ENCODE data around the gene AIG1.
"Not testable (repeated sequence)": the region's sequence is repeated elsewhere in the genome, so short reads cannot be mapped to it uniquely, and the experiment has no call there.

The AIG1 gene

DNA sequence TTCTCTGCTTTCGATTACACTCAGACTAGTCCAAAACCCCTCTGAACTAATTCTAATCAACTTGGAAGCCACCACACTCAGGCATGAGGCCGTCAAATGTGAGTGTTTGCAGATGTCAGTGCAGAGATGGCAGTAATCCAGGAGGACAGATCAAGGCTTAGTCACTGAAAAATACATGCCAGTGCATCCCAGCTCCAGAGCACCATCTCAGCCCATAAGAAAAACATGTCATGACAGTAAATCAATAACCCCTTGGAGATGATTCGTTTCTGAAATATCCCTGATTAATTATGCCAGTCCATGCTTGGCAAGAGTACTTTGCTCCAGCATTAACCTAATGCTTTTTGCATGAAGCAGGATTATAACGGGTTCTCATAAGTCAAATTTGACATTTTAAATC is 210.3 kb downstream of the AIG1 start:
- DNase-seq (ENCODE audit: low spot score) = no peak

DNA sequence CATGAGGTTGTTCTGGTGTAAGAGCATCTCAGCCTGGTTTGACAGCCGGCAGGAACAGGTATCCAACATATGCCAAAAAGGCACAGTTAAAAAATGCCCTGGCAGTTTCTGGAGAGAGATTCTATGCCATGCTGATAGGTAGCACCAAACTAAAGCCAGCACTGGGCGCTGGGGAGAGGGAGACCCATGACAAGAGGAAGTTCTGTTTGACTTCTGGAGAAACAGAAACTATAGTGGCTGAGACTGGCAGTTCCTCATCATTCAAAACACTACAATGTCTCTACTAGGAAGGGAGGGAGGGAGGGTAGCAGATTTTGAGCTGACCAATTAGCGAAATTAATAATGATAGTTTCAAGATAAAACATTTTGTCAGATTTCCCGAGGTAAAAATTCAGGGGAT is 215.7 kb downstream of the AIG1 start:
- no peak for DNase-seq (ENCODE audit: low spot score)

DNA sequence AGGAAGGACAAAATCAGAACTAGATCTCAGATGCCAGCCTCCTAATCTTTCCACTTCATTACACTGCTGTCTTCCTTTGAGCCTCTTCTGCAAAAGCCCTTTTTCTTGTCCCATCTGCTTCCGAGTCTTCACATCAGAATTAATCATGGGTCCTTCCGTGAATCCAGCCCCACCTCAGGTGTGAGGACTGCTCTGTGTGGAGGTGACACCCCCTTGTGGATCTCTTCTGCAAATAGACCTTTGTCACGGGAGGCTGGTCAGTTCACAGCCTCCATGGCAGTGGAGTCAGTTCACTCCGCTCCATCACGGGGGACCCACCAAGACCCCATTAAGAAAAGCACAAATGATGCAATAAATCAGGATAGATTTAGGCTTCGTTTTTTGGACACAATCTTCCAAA is 218.7 kb downstream of the AIG1 start:
- no peak for DNase-seq (ENCODE audit: low spot score)

DNA sequence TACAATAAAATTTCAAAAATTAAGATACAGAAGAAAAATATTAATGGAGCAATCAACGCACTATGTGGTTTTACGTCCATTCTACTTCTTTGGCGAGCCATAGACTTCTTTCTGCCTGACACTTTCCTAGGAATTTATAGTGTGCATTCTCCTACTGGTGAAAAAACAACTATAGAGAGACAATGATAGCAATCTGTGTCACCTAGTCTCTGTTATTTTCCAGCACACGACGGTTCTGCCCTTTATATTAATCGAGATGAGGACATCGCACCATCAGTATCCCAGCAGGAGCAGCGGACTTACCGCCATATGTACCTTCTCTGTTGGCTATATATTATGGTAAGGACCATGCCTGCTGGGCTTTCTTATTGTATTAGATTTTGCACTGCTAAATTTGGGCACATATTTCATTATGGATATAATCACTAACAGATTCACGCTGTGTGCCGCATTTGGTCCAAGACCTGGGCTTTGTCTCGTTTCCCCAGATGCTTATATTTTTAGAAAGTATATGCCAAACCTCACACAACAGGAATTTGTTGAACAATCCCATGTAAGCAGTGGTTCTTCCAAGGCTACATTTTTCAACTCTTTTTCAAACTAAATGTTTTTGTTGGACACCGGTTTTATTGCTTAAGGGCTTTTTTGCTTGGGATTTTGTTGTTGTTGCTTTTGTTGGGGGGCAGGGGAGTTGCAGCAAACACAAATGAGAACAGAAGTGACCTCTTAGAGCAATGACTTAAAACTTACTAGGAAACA is 223.4 kb downstream of the AIG1 start:
- no peak for DNase-seq (ENCODE audit: low spot score)

DNA sequence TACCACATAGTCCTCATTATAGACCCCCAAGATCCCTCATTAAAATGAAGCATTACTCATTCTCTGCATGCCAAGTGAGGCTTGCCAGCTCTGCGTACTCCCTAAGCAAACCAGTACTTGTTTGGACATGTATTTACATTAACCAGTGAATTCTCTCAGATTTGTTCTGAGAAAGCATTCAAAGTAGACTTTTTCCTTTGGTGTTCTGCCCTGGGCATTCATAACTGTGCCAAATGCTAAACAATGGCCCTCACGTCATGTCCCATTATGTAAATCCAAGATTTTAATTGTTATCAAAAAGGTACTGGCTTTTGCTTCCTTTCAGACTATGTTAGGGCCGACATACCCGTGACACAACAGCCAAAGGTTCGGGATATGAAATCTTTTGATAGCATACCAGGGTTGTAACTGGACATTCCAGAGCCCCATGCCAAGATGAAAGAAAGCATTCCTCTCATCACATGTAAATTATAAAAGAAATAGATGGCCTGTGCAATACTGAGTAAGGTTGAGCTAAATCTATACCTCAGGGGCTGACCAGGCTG is 225.6 kb downstream of the AIG1 start:
- DNase-seq (ENCODE audit: low spot score) = no peak

DNA sequence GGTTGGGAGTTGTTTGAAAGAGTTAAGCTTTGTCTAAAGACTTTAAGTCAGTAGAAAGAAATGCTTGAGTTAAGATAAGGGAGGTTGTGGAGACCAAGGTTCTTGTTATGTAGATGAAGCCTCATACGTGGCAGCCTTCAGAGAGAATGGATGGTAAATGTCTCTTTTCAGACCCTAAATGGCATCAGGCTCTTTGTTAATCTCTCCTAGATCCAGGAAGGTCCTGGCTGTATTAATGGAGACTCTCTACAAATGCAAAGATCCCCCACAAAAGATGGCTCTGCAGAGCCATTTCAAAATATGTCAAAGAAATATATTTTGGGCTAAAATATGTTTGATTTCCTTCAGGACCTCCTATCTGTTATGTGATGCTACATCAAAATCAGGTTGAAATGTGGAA is 228.2 kb downstream of the AIG1 start:
- no peak for DNase-seq (ENCODE audit: low spot score)

DNA sequence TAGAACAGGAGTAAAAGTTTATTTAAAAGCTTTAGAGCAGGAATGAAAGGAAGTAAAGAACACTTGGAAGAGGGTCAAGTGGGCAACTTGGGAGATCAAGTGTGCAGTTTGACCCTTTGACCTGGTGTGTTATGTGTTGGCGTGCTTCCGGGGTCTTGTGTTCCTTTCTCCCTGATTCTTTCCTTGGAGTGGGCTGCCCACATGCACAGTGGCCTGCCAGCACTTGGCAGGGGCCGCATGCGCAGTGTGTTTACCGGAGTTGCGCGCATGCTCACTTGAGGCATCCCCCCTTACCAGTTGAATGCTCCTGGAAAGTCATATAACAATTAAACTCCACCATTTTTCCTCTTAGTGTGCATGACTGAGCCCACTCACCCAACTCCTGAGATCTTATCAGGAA is 229.5 kb downstream of the AIG1 start:
- DNase-seq (ENCODE audit: low spot score) = no peak

DNA sequence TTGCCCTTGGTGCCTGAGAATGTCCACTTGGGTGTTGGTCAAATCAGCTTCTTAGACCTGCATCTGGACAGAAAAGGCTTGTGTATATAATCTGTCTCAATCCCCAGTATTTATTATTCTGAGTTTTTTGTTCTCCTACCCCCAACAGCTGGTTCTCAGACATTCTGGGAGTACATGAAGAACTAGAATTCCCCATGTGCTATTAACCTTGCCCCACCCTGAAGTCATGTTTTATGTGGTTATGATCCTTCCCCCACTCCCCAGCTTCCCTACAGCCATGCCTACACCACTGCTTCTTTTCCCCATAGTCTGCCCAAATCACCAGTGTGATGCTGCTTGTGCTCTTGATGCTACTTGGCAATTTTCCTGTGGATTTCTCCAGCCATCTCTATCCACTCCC is 232.8 kb downstream of the AIG1 start:
- no peak for DNase-seq (ENCODE audit: low spot score)

DNA sequence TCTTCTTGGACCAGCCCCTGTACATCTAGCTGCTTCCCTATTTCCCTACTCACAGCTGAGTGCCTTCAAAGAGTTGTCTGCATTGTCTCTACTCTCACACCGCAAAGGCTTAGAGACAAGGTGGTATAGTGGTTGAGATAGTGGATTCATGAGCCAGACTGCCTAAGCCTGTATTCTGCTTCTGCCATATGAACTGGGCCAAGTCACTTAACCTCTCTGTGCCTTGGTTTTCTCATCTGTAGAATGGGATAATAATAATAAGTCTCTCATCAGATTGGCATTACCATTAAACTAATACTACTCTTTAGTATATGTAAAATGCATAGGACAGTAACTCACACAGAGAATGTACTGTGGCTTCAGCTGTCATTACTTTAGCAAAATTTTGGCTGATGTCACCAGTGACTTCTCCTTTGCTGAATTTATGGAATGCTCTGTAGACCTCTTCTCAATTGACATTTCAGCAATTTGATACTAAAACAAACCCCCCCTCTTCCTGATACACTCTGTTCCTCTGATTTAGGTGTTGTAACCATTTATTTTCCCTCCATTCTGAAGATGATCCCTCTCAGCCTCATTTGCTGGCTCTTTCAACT is 233.7 kb downstream of the AIG1 start:
- no peak for DNase-seq (ENCODE audit: low spot score)

DNA sequence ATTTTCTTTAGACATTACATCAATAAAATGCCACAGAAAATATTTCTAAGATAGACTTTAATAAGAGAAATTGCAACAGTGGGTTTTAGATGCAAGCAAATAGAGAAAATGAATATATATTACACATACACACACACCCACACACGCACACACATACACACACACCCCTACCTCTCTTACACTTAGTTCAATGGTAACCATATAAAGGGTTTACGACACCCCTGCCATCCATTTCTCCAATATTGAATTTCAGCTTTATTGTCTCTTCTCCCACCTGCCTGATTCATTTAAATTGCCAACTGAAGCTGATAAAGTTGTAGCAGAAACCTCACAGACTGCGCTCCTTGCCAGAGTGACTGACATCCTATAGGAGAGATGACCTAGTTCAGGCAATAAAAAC is 235.2 kb downstream of the AIG1 start:
- no peak for DNase-seq (ENCODE audit: low spot score)

DNA sequence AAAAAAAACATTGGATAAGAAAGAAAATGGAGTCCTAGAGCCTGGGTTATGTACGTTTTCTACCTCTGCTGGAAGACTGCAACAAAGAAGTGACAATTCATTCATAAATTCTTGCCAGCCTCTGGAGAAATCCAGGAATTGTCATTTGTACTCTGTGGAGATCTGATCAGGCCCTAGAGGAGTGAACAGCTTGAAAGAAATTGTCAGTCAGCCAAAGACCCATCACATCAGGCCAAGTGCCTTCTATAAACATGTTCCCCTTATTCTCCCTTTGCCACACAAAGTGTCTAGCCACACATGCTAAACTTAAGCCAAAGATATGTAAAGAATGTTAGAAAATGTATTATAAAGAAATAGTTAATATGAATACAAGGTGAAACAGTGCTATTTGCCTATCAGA is 237.4 kb downstream of the AIG1 start:
- DNase-seq (ENCODE audit: low spot score) = no peak

DNA sequence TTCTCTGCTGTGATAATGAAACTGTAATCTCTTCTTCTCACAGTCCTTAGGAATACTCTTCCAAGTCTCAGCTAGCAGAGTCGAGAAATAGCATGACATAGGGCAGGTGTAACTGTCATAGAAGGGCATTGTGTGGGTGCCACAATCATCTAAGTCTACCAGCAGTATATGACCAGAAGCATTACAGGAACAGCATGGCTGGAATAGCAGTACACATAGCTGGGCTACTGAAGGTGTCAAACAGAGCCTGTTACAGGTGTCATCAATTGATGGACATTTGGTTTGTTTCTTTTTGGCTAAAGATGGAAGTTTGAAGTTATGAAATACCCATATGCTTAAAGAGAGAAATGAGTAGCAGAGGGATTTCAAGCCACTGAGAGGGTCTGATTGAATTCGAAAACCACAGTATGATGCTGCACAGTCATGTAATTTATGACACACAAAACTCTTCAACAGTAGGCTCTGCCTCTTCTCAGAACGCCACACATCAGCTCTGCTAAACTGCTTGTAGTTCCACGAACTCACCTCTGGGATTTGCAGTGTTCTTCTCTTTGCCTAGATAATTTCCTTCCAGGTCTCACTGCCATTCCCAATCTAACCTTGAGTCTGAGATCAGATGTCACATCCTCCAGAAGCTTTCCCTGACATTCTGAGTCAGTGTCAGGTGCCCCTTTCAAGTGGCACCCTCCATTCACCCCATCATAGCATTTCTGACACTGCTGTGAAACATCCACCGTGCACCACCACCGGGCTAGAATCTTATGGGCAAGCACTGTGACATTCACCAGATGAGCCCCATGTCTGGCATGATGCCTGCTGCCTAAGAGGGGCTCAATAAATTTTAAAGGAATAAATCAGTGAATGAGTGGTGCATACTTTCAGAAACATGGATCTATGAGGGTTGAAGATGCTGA is 238.8 kb downstream of the AIG1 start:
- DNase-seq (ENCODE audit: low spot score) = no peak

DNA sequence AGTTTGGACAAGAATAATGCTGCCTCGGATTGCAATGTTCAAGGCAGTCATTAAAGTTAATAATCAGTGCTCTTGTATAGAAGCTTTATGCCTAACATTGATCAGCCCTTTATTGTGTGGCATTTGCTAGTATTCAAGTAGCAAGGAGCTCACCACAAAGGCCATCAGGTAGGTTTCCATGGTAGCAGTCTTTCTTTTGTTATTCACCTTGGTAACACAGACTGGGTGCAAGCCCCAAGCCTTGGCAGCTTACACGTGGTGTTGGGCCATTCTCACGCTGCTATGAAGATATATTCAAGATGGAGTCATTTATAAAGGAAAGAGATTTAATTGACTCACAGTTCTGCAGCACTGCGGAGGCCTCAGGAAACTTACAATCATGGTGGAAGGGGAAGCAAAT is 240.5 kb downstream of the AIG1 start:
- DNase-seq (ENCODE audit: low spot score) = no peak

DNA sequence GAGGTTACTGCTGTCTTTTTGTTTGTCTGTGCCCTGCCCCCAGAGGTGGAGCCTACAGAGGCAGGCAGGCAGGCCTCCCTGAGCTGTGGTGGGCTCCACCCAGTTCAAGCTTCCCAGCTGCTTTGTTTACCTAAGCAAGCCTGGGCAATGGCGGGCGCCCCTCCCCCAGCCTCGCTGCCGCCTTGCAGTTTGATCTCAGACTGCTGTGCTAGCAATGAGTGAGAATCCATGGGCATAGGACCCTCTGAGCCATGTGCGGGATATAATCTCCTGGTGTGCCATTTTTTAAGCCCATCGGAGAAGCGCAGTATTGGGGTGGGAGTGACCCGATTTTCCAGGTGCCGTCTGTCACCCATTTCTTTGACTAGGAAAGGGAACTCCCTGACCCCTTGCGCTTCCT is 247.1 kb downstream of the AIG1 start:
- not testable (repeated sequence) for DNase-seq (ENCODE audit: low spot score)

DNA sequence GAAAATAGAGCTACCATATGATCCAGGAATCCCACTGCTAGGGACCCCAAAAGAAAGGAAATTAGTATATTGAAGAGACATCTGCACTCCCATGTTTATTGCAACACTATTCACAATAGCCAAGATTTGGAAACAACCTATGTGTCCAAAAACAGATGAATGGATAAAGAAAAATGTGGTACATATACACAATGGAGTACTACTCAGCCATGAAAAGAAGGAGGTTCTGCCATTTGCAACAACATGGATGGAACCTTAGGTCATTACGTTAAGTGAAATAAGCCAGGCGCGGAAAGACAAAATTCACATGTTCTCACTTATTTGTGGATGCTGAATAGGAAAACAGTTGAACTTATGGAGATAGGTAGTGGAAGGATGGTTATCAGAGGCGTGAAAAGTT is 252.5 kb downstream of the AIG1 start:
- DNase-seq (ENCODE audit: low spot score) = no peak

DNA sequence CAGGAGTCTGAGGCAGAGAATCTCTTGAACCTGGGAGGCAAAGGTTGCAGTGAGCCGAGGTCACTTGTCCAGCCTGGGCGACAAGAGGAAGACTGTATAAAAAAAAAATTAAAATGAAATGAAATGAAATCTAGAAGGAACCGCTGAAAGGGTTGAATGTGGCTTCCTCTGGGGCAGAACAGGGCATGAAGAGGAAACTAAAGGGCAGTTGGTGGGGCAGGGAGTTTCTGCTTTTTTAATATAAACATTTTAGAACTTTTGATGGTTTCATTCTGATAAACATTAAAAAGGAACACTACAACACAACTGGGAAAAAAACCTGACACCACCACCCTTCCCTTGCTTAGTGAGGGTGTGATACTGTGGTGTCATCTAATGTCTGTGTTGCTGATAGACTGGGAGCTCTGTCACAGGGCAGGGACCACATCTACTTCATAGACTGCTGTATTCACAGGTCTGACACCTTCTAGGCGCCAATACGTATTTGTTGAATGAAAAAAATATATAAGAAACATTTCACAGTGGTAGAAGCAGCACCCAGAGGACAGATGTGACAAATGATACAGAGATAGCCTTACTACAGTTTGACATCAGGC is 260.9 kb downstream of the AIG1 start:
- no peak for DNase-seq (ENCODE audit: low spot score)

DNA sequence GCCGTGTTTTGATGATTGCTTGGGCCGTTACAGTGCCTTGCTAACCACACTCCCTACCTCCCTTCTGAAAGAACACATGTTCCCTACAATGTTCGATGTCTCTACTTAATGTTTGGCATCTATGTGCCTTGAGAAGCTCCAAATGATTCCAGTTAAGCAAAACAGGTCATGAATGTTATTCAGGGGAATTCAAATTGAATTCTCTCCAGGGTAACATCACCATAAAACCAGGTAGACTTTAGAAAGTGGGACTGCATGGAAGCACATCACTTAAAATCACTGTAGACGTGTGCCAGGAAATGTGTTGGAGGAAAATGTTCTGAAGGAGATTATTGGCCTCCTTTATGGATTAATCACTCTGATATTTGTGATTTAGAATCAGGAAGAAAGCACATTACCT is 261.7 kb downstream of the AIG1 start:
- DNase-seq (ENCODE audit: low spot score) = no peak

DNA sequence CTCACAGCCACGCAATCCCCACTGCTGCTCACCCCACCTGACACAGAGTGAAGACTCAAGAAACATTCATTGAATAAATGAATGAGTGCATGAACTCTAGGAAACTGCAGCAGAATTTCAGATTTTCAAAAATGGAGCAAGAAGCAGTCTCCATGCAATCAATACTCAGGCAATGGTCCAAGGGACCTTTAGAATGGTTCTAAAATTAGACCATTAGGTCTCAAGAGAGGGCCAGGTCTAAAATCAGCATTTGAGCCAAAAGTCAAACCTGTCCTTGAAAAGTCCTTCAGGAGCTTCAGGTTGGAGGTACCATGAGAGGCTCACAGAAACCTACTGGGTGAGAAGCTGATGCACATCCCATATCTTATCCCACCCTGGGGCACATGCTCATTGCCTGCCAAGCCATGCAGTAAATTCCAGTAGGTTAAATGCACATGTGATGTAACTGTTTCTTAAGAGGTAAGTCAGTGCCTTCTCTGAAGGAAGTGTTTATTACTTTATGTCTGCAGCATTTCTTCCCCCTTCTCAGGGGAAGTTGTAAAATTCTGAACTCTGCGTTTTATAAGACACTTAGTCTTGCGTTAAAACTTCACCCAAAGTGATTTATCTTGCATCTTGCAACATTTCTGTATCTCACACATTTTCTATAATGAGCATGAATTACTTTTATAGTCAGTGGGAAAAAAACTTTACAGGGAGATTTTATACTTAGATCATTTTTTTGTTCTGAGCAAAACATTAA is 263.2 kb downstream of the AIG1 start:
- DNase-seq (ENCODE audit: low spot score) = no peak

DNA sequence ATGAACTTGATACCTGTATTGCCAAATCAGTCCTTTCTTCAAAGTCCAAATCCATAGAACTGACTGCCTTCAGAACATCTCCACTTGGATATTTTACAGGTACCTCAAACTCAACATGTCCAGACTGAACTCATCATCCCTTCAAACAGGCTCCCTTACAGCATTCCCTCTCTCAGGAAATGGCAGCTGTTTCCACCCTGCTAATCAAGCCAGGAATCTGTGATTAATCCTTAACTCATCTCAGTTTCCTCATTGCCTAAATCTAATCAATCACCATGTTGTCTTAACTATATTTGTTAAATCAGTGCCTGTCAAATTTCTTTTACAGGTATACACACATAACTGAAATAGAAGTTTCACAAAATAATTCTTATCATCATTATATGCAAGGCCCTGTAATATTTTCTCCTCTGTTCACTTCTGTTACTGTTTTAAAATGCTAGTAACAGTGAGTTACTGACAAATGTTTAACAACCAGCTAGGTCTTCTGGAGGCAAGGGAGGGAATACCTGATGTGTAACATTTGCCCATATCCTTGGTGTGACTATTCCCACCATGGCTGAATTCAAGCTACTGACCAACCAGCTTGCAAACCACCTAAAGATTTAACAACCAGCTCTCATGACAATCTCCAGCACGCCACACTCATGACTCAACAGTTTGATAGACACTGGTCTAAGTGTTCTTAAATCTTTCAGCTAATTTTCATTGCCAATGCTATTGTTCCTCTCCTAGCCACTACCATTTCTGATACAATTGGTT is 264.9 kb downstream of the AIG1 start:
- no peak for DNase-seq (ENCODE audit: low spot score)

DNA sequence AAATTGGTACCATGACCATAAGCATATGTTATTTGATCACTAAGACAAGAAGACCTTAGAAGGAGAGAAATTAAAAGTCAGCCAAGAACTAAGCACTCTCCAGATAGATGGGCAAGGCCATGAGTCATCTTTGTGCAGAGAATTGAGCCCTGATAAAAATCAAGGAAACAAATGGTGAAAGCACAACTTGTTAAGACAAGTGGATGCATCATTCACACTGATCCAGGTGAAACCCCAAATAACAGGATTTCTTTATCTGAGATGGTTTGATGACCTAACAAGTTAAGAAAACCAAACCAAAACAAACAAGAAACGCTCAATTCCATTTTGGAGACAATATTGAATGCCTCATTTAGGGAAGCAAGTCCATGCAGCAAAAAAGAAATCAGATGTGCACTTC is 268.2 kb downstream of the AIG1 start:
- no peak for DNase-seq (ENCODE audit: low spot score)

DNA sequence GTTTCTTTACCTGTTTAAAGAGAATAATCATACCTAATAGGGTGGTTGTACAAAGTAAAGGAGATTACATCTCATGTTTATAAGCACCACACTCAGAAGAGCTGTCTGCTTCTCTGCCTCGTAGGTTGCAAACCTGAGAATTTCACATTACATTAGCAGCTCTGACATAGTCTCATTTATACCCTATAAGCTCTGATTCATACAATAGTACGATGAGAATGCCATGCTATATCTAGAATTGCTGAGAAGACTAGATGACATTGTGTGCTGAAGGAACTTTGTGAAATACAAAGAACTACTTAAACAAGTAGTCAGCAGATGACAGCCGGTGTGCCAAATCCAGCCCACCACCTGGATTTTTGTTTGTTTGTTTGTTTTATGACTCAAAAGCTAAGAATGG is 268.6 kb downstream of the AIG1 start:
- no peak for DNase-seq (ENCODE audit: low spot score)

Measured in hematopoietic multipotent progenitor cell treated with erythropoietin and hydrocortisone succinate and interleukin-3 and kit ligand, for 15 days (in vitro differentiated cells).